Common myeloid progenitor, CD34-positive (primary cell): Measurements from ENCODE around the gene OTUD7B.
A peak's percentile ranks its signal among the peaks of the same experiment; 100 is the strongest.
"Not testable (repeated sequence)": the region's sequence is repeated elsewhere in the genome, so short reads cannot be mapped to it uniquely, and the experiment has no call there.

Experiments
- CTCF ChIA-PET: fragments of 350-600 bp; sonication (Branson Sonifier 250); formaldehyde crosslinking; loops from one replicate; lab custom pipeline; 2021; ENCODE audit warnings: antibody characterized with exemption; lab: Charles Lee
- POLR2A ChIA-PET: fragments of 350-600 bp; sonication (Branson Sonifier 250); formaldehyde crosslinking; loops from one replicate; lab custom pipeline; 2021; ENCODE audit warnings: antibody characterized with exemption; lab: Charles Lee
- DNase-seq, 3 donors: peaks; one replicate each; pipeline versions ENCODE4 v3.0.0 to v3.0.0-alpha.2; 2013
- H3K27ac ChIP-seq, 2 experiments: 1 replicate in 1 of 2; 2 replicates in 1 of 2; pipeline ENCODE4 v1.7.0; 2013; ENCODE audit warnings: inconsistent platforms in 2 of 2, low read length in 2 of 2, mild to moderate bottlenecking in 2 of 2, low read depth in 1 of 2, moderate library complexity in 1 of 2; ENCODE audit not compliant: severe bottlenecking in 2 of 2, insufficient read depth in 1 of 2, poor library complexity in 1 of 2
- H3K27me3 ChIP-seq, 5 experiments: replicated peaks in 2 of 5; 1 replicate in 3 of 5; 2 replicates in 2 of 5; pipeline versions ENCODE4 v1.6.1 to v1.7.0; 2013; ENCODE audit warnings: low read length in 4 of 5, mild to moderate bottlenecking in 2 of 5, moderate library complexity in 2 of 5, inconsistent platforms in 1 of 5; ENCODE audit not compliant: insufficient read depth in 5 of 5, control insufficient read depth in 4 of 5
- H3K36me3 ChIP-seq, 4 experiments: 1 replicate in 2 of 4; 2 replicates in 2 of 4; pipeline versions ENCODE4 v1.6.1 to v1.7.0; 2013; ENCODE audit warnings: low read length in 3 of 4, control low read depth in 1 of 4, mild to moderate bottlenecking in 1 of 4; ENCODE audit not compliant: control insufficient read depth in 4 of 4, insufficient read depth in 4 of 4
- H3K4me1 ChIP-seq, 4 experiments: 1 replicate in 3 of 4; 2 replicates in 1 of 4; pipeline versions ENCODE4 v1.6.1 to v1.7.1; 2013; ENCODE audit warnings: low read length in 3 of 4, mild to moderate bottlenecking in 3 of 4, control low read depth in 1 of 4, inconsistent platforms in 1 of 4, moderate library complexity in 1 of 4; ENCODE audit not compliant: control insufficient read depth in 4 of 4, insufficient read depth in 4 of 4; ENCODE audit errors: control extremely low read depth in 1 of 4
- H3K4me3 ChIP-seq, 7 experiments: 1 replicate in 4 of 7; 2 replicates in 3 of 7; pipeline versions ENCODE4 v1.5.1 to v1.7.0; 2013; ENCODE audit warnings: mild to moderate bottlenecking in 7 of 7, low read length in 6 of 7, moderate library complexity in 6 of 7, inconsistent platforms in 2 of 7, low read depth in 2 of 7, control low read depth in 1 of 7; ENCODE audit not compliant: insufficient read depth in 4 of 7, control insufficient read depth in 1 of 7; ENCODE audit errors: extremely low read depth in 1 of 7
- H3K9me3 ChIP-seq, 5 experiments: 1 replicate in 4 of 5; 2 replicates in 1 of 5; pipeline versions ENCODE4 v1.6.1 to v1.7.1; 2013; ENCODE audit warnings: low read length in 4 of 5, mild to moderate bottlenecking in 2 of 5, inconsistent platforms in 1 of 5, low read depth in 1 of 5, moderate library complexity in 1 of 5; ENCODE audit not compliant: control insufficient read depth in 4 of 5, insufficient read depth in 2 of 5; ENCODE audit errors: control extremely low read depth in 1 of 5
- whole genome bisulfite sequencing: methylation state at CpG from one replicate; pipeline ENCODE4 v1.1.5; 2013; ENCODE audit not compliant: insufficient coverage; 5-methylcytosine and 5-hydroxymethylcytosine counted together

OTUD7B gene

GRCh38 chr1:149965440-149965839 lies 45.1 kb downstream of the OTUD7B start:
- Histone ChIP-seq H3K36me3 (peaks cover 0 to 2% (median 0%) of the 10 kb centered on the region in 4 experiments), H3K9me3 (no peaks in the 10 kb centered on the region), H3K27ac (no peak overlapping the region), H3K4me1 (peaks cover 0 to 4% (median 0%) of the 10 kb centered on the region in 4 experiments), H3K27me3 (no peaks in the 10 kb centered on the region), H3K4me3 (no peak overlapping the region)
- ChIA-PET CTCF (interaction anchor here (1.5 kb wide), 1 partner anchor 19 kb away, joined by 3 read pairs; no protein-coding TSS in a partner anchor), POLR2A (no interaction called here)
- WGBS, result no CpG with 5 or more reads among the region's 3 CpGs
- no peak for DNase-seq

GRCh38 chr1:149963358-149963757 lies 47.2 kb downstream of the OTUD7B start:
- no peak for DNase-seq
- Histone ChIP-seq H3K4me3 (no peak overlapping the region), H3K36me3 (peaks cover 0 to 2% (median 0%) of the 10 kb centered on the region in 4 experiments), H3K27ac (no peak overlapping the region), H3K4me1 (peaks cover 0 to 4% (median 0%) of the 10 kb centered on the region in 4 experiments), H3K9me3 (no peaks in the 10 kb centered on the region), H3K27me3 (no peaks in the 10 kb centered on the region)
- ChIA-PET CTCF (interaction anchor here (1.5 to 2.4 kb wide), 3 partner anchors 41 to 89 kb away, joined by 4 to 7 read pairs (median 7); no protein-coding TSS in a partner anchor), POLR2A (no interaction called here)
- WGBS, result no CpG with 5 or more reads among the region's 3 CpGs

- Histone ChIP-seq H3K4me1 (peaks cover 0 to 4% (median 0%) of the 10 kb centered on the region in 4 experiments), H3K27ac (no peak overlapping the region), H3K36me3 (peaks cover 0 to 2% (median 0%) of the 10 kb centered on the region in 4 experiments), H3K4me3 (no peak overlapping the region), H3K27me3 (no peaks in the 10 kb centered on the region), H3K9me3 (peaks cover 0 to 2% (median 0%) of the 10 kb centered on the region in 5 experiments)
- DNase-seq, result no peak
- CTCF ChIA-PET, result interaction anchor here (0.6 to 2.9 kb wide), 20 partner anchors 9 to 224 kb away, joined by 3 to 13 read pairs (median 4); partner anchors contain the start of gene VPS45
- WGBS, result 100% methylated on average over 2 of the region's 2 CpGs
- POLR2A ChIA-PET, result no interaction called here
These were observed 47.8 kb downstream of the OTUD7B start for GRCh38 chr1:149962736-149963135.

- Histone ChIP-seq H3K36me3 (peaks cover 0 to 2% (median 0%) of the 10 kb centered on the region in 4 experiments), H3K27ac (no peak overlapping the region), H3K27me3 (no peaks in the 10 kb centered on the region), H3K4me3 (no peak overlapping the region), H3K9me3 (peaks cover 0 to 4% (median 0%) of the 10 kb centered on the region in 5 experiments), H3K4me1 (peaks cover 0 to 4% (median 0%) of the 10 kb centered on the region in 4 experiments)
- WGBS, result 0% methylated on average over 1 of the region's 3 CpGs
- DNase-seq, result peak; percentile 76 to 85 (median 85)
- POLR2A ChIA-PET, result no interaction called here
- CTCF ChIA-PET, result interaction anchor here (0.6 to 2.9 kb wide), 22 partner anchors 10 to 225 kb away, joined by 3 to 13 read pairs (median 4); partner anchors contain the start of gene VPS45
These were observed 48.4 kb downstream of the OTUD7B start for GRCh38 chr1:149962039-149962647.

GRCh38 chr1:149957548-149957947 lies 53.0 kb downstream of the OTUD7B start:
- CTCF ChIA-PET, H3K9me3 ChIP-seq, DNase-seq, H3K4me3 ChIP-seq, H3K27ac ChIP-seq, H3K36me3 ChIP-seq, H3K4me1 ChIP-seq, H3K27me3 ChIP-seq, POLR2A ChIA-PET: not testable (repeated sequence)
- over 99% methylated on average over 11 of the region's 14 CpGs for WGBS

- POLR2A ChIA-PET, result no interaction called here
- CTCF ChIA-PET, result interaction anchor here (0.6 kb wide), 1 partner anchor 17 kb away, joined by 3 read pairs; no protein-coding TSS in a partner anchor
- 100% methylated on average over 6 of the region's 6 CpGs for WGBS
- Histone ChIP-seq H3K27me3 (no peaks in the 10 kb centered on the region), H3K4me1 (no peaks in the 10 kb centered on the region), H3K9me3 (no peaks in the 10 kb centered on the region), H3K36me3 (no peaks in the 10 kb centered on the region), H3K4me3 (no peak overlapping the region), H3K27ac (no peak overlapping the region)
- no peak for DNase-seq
These were observed 60.6 kb downstream of the OTUD7B start for GRCh38 chr1:149949911-149950310.

GRCh38 chr1:149945206-149945605 lies 65.3 kb downstream of the OTUD7B start:
- no peaks in the 10 kb centered on the region for H3K4me1 ChIP-seq
- DNase-seq, result no peak
- no peaks in the 10 kb centered on the region for H3K27me3 ChIP-seq
- H3K9me3 ChIP-seq, result no peaks in the 10 kb centered on the region
- H3K27ac ChIP-seq, result no peak overlapping the region
- CTCF ChIA-PET, result interaction anchor here (1.1 to 2.2 kb wide), 2 partner anchors 12 to 118 kb away, joined by 3 to 8 read pairs; no protein-coding TSS in a partner anchor
- H3K4me3 ChIP-seq, result no peak overlapping the region
- 98% methylated on average over 4 of the region's 4 CpGs for WGBS
- POLR2A ChIA-PET, result no interaction called here
- no peaks in the 10 kb centered on the region for H3K36me3 ChIP-seq
